CD4-positive, CD25-positive, alpha-beta regulatory T cell (primary cell): Measurements from ENCODE around the gene HVCN1. TPM values are rescaled to one million over a fixed set of nuclear protein-coding genes. Genes with fewer than 3 reads are reported as not detected.
"Not testable (repeated sequence)": the region's sequence is repeated elsewhere in the genome, so short reads cannot be mapped to it uniquely, and the experiment has no call there.

Experiments used
- ATAC-seq, 2 donors: fragments of 150-1000 bp; cut with Tn5 transposase; one replicate each; pipeline ENCODE4 v1.10.0; 2021; ENCODE audit warnings: low read depth in 2 of 2, moderate number of reproducible peaks in 2 of 2, moderate library complexity in 1 of 2
- DNase-seq, 3 donors: peaks; one replicate each; pipeline versions ENCODE4 v3.0.0 to v3.0.0-alpha.2; 2012 to 2022; ENCODE audit warnings: mixed read lengths in 1 of 3
- H3K27ac ChIP-seq: one replicate; pipeline ENCODE4 v1.7.0; 2013; ENCODE audit warnings: mild to moderate bottlenecking, low read length; ENCODE audit not compliant: insufficient read depth, poor library complexity, severe bottlenecking
- H3K27me3 ChIP-seq: one replicate; pipeline ENCODE4 v1.7.0; 2013; ENCODE audit warnings: low read length; ENCODE audit not compliant: control insufficient read depth, insufficient read depth
- H3K36me3 ChIP-seq: one replicate; pipeline ENCODE4 v1.7.0; 2013; ENCODE audit warnings: mild to moderate bottlenecking, low read length, moderate library complexity; ENCODE audit not compliant: control insufficient read depth, insufficient read depth
- H3K4me1 ChIP-seq: 2 replicates; pipeline ENCODE4 v1.7.0; 2013; ENCODE audit warnings: mild to moderate bottlenecking, low read length; ENCODE audit not compliant: insufficient read depth, control insufficient read depth, poor library complexity, severe bottlenecking
- H3K4me3 ChIP-seq: one replicate; pipeline ENCODE4 v1.7.0; 2013; ENCODE audit warnings: low read depth, mild to moderate bottlenecking, low read length, moderate library complexity
- H3K9me3 ChIP-seq, 2 experiments: 1 replicate in 1 of 2; 2 replicates in 1 of 2; pipeline ENCODE4 v1.7.0; 2013; ENCODE audit warnings: low read length in 2 of 2, mild to moderate bottlenecking in 1 of 2, moderate library complexity in 1 of 2; ENCODE audit not compliant: control insufficient read depth in 2 of 2
- H3K27ac Mint-ChIP-seq, 3 donors: one replicate each; pipeline ENCODE4 v1.8.0; 2020 to 2022; ENCODE audit warnings: mild to moderate bottlenecking in 3 of 3, mixed read lengths in 3 of 3, moderate library complexity in 2 of 3
- H3K27me3 Mint-ChIP-seq: one replicate; pipeline ENCODE4 v1.8.0; 2022; ENCODE audit warnings: mild to moderate bottlenecking, mixed read lengths
- H3K36me3 Mint-ChIP-seq: one replicate; pipeline ENCODE4 v1.8.0; 2020; ENCODE audit warnings: mixed read lengths
- H3K4me1 Mint-ChIP-seq, 4 donors: one replicate each; pipeline ENCODE4 v1.8.0; 2020 to 2022; ENCODE audit warnings: mixed read lengths in 4 of 4, mild to moderate bottlenecking in 1 of 4
- H3K4me3 Mint-ChIP-seq, 4 donors: one replicate each; pipeline ENCODE4 v1.8.0; 2020 to 2022; ENCODE audit warnings: mild to moderate bottlenecking in 4 of 4, mixed read lengths in 4 of 4, moderate library complexity in 3 of 4
- H3K9me3 Mint-ChIP-seq, 7 donors: one replicate each; pipeline ENCODE4 v1.8.0; 2020 to 2022; ENCODE audit warnings: mixed read lengths in 7 of 7, mild to moderate bottlenecking in 3 of 7, moderate library complexity in 2 of 7
- polyA plus RNA-seq, 4 donors: library from polyadenylated mRNA; unstranded; fragments of 300-500 nt; fragmentation: Illumina TruSeq; gene quantifications; one replicate each; pipeline ENCODE4 v1.2.3, GENCODE V29; 2021
- total RNA-seq: library from RNA; stranded (reverse); gene quantifications from one replicate; pipeline ENCODE4 v1.2.3, GENCODE V29; 2022

Gene HVCN1, protein sequence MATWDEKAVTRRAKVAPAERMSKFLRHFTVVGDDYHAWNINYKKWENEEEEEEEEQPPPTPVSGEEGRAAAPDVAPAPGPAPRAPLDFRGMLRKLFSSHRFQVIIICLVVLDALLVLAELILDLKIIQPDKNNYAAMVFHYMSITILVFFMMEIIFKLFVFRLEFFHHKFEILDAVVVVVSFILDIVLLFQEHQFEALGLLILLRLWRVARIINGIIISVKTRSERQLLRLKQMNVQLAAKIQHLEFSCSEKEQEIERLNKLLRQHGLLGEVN
- total RNA-seq (6.1 TPM), polyA plus RNA-seq (10 to 100 TPM; 19.8 to 50.0 (median 34.8) TPM)

DNA sequence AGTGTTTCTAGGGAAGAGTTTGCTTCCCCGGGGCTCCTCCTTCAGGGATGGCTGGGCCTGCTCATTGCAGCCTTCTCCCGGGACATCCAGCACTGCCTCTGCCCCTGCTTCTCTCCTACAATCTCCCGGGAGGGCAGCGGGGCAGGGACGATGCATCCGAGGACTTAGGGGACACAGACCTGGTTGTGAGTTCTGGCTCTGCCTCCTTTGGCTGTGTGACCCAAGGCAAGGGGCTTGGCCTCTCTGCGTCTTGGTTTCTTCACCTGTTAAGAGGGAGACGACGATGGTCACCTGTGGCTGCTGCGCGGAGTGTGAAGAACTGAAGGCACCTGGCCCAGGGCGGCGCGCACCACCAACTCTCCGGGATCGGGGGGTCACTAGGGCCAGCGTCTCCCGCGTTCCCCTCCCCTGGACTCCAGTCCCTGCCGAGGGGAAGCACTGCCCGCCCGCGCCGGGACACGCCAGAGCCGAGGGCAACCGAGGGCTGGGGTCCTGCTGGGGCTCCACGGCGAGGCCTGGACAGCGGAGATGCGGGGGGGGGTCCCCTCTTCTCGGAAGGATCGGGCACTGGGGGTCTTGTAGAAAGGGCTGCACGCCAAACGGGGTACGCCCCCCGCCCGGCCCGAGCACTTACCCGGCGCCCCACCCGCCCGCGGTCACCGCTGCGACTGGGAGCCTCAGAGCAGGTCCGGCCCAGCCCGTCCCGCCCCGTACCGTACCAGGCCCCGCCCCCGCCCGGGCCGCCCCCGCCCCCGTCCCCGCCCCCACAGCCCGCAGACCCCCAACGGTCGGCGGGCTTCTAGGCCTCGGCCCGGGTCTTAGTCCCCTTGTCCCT lies at the start of gene HVCN1:
Gene HVCN1 (minus strand): TSS at position 670 of the 835 bp plus-strand sequence. CDS start 5,870 bp downstream, outside the sequence.
- Mint-ChIP-seq H3K36me3 (peaks cover 25% of the 10 kb centered on the region), H3K27me3 (peaks cover 15% of the 10 kb centered on the region), H3K4me1 (peaks cover 7 to 72% (median 35%) of the 10 kb centered on the region in 4 donors), H3K9me3 (no peaks in the 10 kb centered on the region), H3K27ac (peak within 1 kb of the TSS; percentile 77 to 95 (median 95)), H3K4me3 (peak within 1 kb of the TSS; percentile 89 to 96 (median 96))
- no peaks in the 10 kb centered on the region for H3K27me3 ChIP-seq
- DNase-seq (peak; percentile 10 to 48 (median 44)), ATAC-seq (peak; percentile 48 to 55)
- H3K4me1 ChIP-seq = peaks cover 29% of the 10 kb centered on the region
- H3K4me3 ChIP-seq = peak within 1 kb of the TSS; percentile 55
- H3K9me3 ChIP-seq = no peaks in the 10 kb centered on the region
- peaks cover 2% of the 10 kb centered on the region for H3K36me3 ChIP-seq
- H3K27ac ChIP-seq = peak within 1 kb of the TSS; percentile 63

DNA sequence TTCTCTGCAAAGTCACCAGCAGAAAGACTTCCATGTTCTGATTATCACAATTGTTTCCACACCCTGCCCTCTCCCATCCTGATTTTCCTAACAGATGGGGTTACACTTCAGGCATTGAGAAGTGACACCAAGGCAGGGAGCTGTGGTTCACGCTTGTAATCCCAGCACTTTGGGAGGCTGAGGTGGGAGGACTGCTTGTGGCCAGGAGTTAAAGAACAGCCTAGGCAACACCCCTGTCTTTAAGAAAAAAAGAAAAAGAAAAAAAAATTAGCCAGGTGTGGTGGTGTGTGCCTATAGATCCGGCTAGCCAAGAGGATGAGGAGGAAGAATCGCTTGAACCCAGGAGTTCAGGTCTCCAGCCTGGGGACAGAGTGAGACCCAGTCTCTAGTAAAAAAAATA lies 48.6 kb upstream of the HVCN1 start:
- peak overlapping the region; percentile 71 to 96 (median 84) for H3K4me3 Mint-ChIP-seq
- Histone ChIP-seq H3K4me1 (peaks cover 77% of the 10 kb centered on the region), H3K9me3 (no peaks in the 10 kb centered on the region), H3K27me3 (no peaks in the 10 kb centered on the region), H3K4me3 (peak overlapping the region; percentile 70), H3K36me3 (peaks cover 28% of the 10 kb centered on the region), H3K27ac (peak overlapping the region; percentile 43)
- peak overlapping the region; percentile 39 to 83 (median 82) for H3K27ac Mint-ChIP-seq
- peaks cover 32 to 79% (median 64%) of the 10 kb centered on the region in 4 donors for H3K4me1 Mint-ChIP-seq
- peaks cover 0 to 2% (median 0%) of the 10 kb centered on the region in 7 donors for H3K9me3 Mint-ChIP-seq
- ATAC-seq (no peak), DNase-seq (no peak)
- H3K36me3 Mint-ChIP-seq = peaks cover 13% of the 10 kb centered on the region
- H3K27me3 Mint-ChIP-seq = peaks cover 5% of the 10 kb centered on the region

DNA sequence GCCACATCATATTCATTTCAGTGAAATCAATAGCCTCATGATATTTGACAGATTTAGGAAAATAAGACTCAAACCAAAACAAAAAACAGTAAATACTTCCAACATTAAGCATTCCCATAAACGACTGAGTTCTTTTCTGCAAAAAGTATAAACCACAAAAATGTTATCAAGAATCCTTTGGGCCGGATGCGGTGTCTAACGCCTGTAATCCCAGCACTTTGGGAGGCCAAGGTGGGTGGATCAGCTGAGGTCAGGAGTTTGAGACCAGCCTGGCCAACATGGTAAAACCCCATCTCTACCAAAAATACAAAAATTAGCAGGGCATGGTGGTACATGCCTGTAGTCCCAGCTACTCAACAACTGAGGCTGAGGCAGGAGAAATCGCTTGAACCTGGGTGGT lies 48.1 kb upstream of the HVCN1 start:
- not testable (repeated sequence) for H3K27me3 ChIP-seq, DNase-seq, H3K27me3 Mint-ChIP-seq, H3K9me3 Mint-ChIP-seq, H3K27ac ChIP-seq, H3K9me3 ChIP-seq, H3K27ac Mint-ChIP-seq, ATAC-seq
- Histone ChIP-seq H3K36me3 (peaks cover 34% of the 10 kb centered on the region), H3K4me1 (peaks cover 79% of the 10 kb centered on the region), H3K4me3 (peak overlapping the region; percentile 70)
- H3K4me3 Mint-ChIP-seq = peak overlapping the region in 3 of 4 donors; percentile 41 to 59 (median 48)
- peaks cover 35 to 84% (median 68%) of the 10 kb centered on the region in 4 donors for H3K4me1 Mint-ChIP-seq
- peaks cover 16% of the 10 kb centered on the region for H3K36me3 Mint-ChIP-seq

DNA sequence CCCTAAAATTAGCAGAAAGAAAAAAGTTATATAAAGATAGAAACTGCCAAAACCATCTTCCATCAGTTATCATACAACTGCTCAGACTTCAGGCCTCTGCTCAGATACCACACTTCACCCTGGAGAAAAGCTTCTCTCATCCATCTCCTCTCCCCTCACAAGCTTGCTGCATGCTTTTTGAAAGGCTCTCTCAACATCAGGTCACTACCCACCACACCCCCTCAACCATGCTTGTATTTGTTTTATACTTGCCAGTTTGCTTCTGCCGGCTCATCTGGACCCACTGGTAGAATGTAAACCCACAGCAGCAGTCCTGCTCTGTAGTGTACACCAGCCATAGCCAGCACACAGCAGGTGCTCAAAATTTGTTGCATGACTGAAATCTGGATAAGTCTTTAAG lies 45.0 kb upstream of the HVCN1 start:
- H3K9me3 ChIP-seq = no peaks in the 10 kb centered on the region
- DNase-seq (no peak), ATAC-seq (no peak)
- peaks cover 65% of the 10 kb centered on the region for H3K36me3 ChIP-seq
- Mint-ChIP-seq H3K4me1 (peaks cover 37 to 89% (median 66%) of the 10 kb centered on the region in 4 donors), H3K4me3 (peak overlapping the region in 3 of 4 donors; percentile 14 to 74 (median 30)), H3K27me3 (no peaks in the 10 kb centered on the region), H3K27ac (peak overlapping the region; percentile 51 to 98 (median 78)), H3K9me3 (no peaks in the 10 kb centered on the region), H3K36me3 (peaks cover 32% of the 10 kb centered on the region)
- H3K4me1 ChIP-seq = peaks cover 65% of the 10 kb centered on the region
- peak overlapping the region; percentile 34 for H3K27ac ChIP-seq
- H3K4me3 ChIP-seq = peak overlapping the region; percentile 13
- H3K27me3 ChIP-seq = no peaks in the 10 kb centered on the region

DNA sequence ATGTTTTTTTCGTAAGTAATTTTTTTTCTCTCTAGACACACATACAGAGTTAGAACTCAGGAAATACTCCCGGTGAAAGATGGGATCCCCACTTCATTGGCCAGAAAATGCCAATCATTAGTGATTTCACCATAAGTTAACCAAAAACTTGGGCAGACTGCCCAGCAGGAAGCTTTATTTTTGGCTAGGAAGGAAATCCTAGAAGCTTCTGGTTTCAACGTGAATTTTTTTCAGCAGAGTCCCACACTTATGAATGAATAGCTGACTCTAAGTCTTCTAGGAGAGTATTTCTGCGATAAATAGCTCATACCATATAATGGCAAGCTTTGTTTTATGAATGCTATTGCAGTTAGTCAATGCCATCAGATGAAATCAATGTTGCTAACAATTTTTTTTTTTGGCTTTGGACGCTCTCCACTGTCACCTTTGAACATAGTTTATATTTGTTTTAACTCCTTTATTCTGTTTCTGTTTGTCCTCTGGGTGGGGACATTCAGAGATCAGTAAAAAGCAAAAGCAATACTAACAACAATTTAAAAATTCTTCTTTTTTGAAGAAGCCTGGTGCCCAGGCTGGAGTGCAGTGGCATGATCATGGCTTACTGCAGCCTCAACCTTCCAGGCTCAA lies 44.3 kb upstream of the HVCN1 start:
- no peaks in the 10 kb centered on the region for H3K27me3 Mint-ChIP-seq
- ATAC-seq (no peak), DNase-seq (no peak)
- Histone ChIP-seq H3K36me3 (peaks cover 72% of the 10 kb centered on the region), H3K4me1 (peaks cover 64% of the 10 kb centered on the region), H3K9me3 (no peaks in the 10 kb centered on the region), H3K27ac (no peak overlapping the region), H3K4me3 (peak overlapping the region; percentile 9), H3K27me3 (no peaks in the 10 kb centered on the region)
- peak overlapping the region in 2 of 3 donors; percentile 5 to 78 for H3K27ac Mint-ChIP-seq
- H3K4me3 Mint-ChIP-seq = no peak overlapping the region
- H3K36me3 Mint-ChIP-seq = peaks cover 34% of the 10 kb centered on the region
- no peaks in the 10 kb centered on the region for H3K9me3 Mint-ChIP-seq
- peaks cover 38 to 88% (median 64%) of the 10 kb centered on the region in 4 donors for H3K4me1 Mint-ChIP-seq

DNA sequence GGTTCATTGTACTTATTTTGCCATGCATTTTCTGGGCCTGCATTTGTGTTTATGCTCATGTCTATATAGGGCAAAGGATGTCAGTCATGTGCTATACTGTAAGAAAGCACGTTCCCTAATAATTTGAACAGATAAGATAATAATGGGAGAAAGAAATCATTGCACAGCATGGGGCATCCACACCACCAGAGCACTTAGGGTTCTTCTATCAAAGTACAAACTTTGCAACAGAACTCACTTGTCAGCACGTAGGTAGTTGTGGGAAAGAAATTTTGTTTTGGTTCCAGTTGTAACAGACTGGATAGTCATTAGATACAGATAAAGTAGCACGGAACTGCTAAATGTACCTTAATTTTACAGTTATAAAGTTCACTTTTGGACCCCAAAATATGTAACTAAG lies 43.7 kb upstream of the HVCN1 start:
- Mint-ChIP-seq H3K36me3 (peaks cover 38% of the 10 kb centered on the region), H3K4me3 (peak overlapping the region in 1 of 4 donors; percentile 59), H3K4me1 (peaks cover 36 to 86% (median 63%) of the 10 kb centered on the region in 4 donors), H3K27ac (peak overlapping the region in 1 of 3 donors; percentile 54), H3K9me3 (no peaks in the 10 kb centered on the region), H3K27me3 (no peaks in the 10 kb centered on the region)
- Histone ChIP-seq H3K27me3 (no peaks in the 10 kb centered on the region), H3K4me3 (peak overlapping the region; percentile 9), H3K4me1 (peaks cover 60% of the 10 kb centered on the region), H3K9me3 (no peaks in the 10 kb centered on the region), H3K27ac (no peak overlapping the region), H3K36me3 (peaks cover 72% of the 10 kb centered on the region)
- ATAC-seq = no peak
- no peak for DNase-seq

DNA sequence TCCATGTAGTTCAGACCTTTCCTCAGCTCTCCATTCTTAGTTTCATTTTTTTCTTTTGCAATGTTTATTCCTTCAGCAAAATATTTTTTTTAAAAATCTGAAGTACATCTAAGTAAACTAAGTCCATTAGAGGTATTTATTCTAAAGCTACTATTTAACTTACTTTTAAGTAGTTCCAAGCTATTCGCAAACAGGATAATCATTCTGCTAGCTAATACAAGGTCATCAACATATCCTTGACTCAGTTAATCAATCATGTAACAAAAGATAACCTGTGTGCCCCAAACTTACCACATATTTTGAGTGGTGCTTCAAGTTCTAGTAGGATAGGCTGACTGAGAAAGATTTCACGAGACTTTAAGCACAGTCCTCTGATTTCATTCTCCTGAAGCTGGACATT lies 42.6 kb upstream of the HVCN1 start:
- Histone ChIP-seq H3K27ac (peak overlapping the region; percentile 56), H3K4me1 (peaks cover 60% of the 10 kb centered on the region), H3K9me3 (no peaks in the 10 kb centered on the region), H3K27me3 (no peaks in the 10 kb centered on the region), H3K4me3 (no peak overlapping the region), H3K36me3 (peaks cover 79% of the 10 kb centered on the region)
- H3K9me3 Mint-ChIP-seq = no peaks in the 10 kb centered on the region
- H3K27me3 Mint-ChIP-seq = no peaks in the 10 kb centered on the region
- peak overlapping the region in 2 of 3 donors; percentile 38 to 41 for H3K27ac Mint-ChIP-seq
- peaks cover 45% of the 10 kb centered on the region for H3K36me3 Mint-ChIP-seq
- ATAC-seq (no peak), DNase-seq (no peak)
- H3K4me1 Mint-ChIP-seq = peaks cover 37 to 83% (median 62%) of the 10 kb centered on the region in 4 donors
- peak overlapping the region in 1 of 4 donors; percentile 2 for H3K4me3 Mint-ChIP-seq
